ENCODE results near the gene KIRREL3. TPM values are rescaled to one million over a fixed set of nuclear protein-coding genes. Genes with fewer than 3 reads are reported as not detected.

Gene KIRREL3
- polyA plus RNA-seq, 1 experiment, result 2.3 TPM

- no peak overlapping the region for H3K4me3 ChIP-seq (ENCODE audit: low read depth, low read length)
- no peak for DNase-seq (ENCODE audit: low read depth, low spot score)
- ChIA-PET POLR2A (no interaction called here), CTCF (interaction anchor here (0.6 to 1.2 kb wide), 2 partner anchors 31 to 222 kb away, joined by 3 read pairs; no protein-coding TSS in a partner anchor)
- no peaks in the 10 kb centered on the region for H3K27me3 ChIP-seq (ENCODE audit: control insufficient read depth, insufficient read depth, low read length)
- no peak overlapping the region for H3K27ac ChIP-seq (ENCODE audit: low read depth, low read length)
- TF ChIP-seq CTCF (IDR thresholded peaks at IDR 0.05; ENCODE audit: low read depth, low read length), result no peak
- H3K9me3 ChIP-seq (ENCODE audit: control insufficient read depth, insufficient read depth, low read length), result peaks cover 3% of the 10 kb centered on the region
Measured at GRCh38 chr11:126938718-126939117, 61.9 kb downstream of the KIRREL3 start.

DNA sequence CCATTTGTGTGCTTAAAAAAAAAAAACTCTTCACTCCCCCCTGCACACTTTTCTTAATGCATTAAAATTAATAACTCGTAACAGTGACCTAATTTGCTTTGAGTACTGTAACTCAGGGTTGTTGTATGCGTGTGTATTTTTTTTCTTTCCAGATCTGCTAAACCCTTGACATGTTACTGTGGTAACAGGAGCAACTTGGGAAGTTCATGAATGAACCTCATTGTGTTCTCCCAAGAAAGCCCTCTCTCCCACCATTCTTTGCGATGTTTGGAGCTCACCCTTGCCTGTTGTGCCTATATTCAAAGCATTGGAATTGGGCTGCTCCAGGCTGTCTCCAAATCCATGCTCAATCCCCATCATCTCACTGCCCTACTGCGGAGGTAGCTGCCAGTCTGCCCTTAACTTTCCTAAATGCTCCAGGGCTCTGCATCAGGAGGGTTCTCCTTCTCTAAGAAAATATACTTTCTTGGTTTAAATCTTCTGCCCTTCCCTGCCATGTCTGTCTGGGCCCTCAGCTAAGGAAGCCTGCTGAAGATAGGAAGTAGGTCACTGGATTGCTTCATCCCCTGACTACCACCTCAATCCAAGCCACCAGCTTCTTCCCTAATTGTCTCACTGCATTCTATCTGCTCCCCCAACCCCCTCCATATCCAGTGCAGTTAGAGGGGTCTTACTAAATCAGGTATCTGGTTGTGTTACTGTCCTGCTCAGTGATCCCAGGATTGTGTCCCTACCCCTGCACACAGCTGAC is 70.3 kb downstream of the KIRREL3 start:
- Histone ChIP-seq H3K27ac (ENCODE audit: low read depth, low read length) (no peak overlapping the region), H3K9me3 (ENCODE audit: control insufficient read depth, insufficient read depth, low read length) (peaks cover 3% of the 10 kb centered on the region), H3K4me3 (ENCODE audit: low read depth, low read length) (no peak overlapping the region), H3K27me3 (ENCODE audit: control insufficient read depth, insufficient read depth, low read length) (no peaks in the 10 kb centered on the region)
- TF ChIP-seq CTCF (IDR thresholded peaks at IDR 0.05; ENCODE audit: low read depth, low read length), result no peak
- POLR2A ChIA-PET, result no interaction called here
- CTCF ChIA-PET, result interaction anchor here (1.5 to 1.6 kb wide), 2 partner anchors 61 to 214 kb away, joined by 4 to 5 read pairs; no protein-coding TSS in a partner anchor
- DNase-seq (ENCODE audit: low read depth, low spot score), result no peak

DNA sequence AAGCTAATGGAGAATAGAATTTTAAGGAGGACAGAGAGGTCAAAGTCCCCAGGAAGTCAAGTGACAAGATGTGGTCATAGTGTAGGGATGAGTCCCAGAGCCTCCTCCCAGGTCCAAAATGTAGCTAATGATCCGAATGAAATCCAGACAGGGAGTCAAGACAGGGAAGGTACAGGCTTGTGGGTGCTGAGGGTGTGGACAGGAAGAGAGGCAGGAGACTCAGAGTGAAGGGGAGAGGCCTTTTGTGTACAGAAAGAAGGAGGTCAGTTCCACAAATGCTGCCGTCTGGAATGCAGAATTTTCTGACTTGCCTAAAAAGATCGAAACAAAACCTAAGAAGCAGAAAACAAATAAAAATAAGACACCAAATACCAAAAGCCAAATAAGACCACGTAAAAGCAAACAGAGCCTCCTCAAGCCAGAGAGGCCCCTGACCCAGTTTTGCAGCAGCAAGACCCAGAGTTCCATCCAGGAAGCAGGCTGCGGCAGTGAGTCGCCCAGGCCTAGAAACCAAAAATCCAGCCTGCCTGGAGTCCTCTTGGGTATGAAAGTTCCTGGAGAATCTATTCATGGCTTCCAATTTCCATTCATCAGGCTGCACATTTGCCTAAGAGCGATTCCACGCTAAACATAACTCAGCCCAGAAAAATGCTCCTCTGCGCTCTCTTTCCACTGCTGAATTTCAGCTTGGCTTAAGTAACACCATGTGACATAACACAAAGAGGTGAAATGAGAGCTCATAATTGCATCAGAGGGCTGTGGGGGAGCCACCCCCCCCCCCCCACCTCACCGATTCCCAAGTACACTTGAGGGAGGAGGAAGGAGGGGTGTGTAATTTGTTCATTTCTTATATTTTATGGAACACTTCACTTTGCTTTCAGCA is 71.2 kb downstream of the KIRREL3 start:
- Histone ChIP-seq H3K4me3 (ENCODE audit: low read depth, low read length) (no peak overlapping the region), H3K27ac (ENCODE audit: low read depth, low read length) (peak overlapping the region; percentile 81), H3K9me3 (ENCODE audit: control insufficient read depth, insufficient read depth, low read length) (no peaks in the 10 kb centered on the region), H3K27me3 (ENCODE audit: control insufficient read depth, insufficient read depth, low read length) (no peaks in the 10 kb centered on the region)
- DNase-seq (ENCODE audit: low read depth, low spot score), result no peak
- POLR2A ChIA-PET, result interaction anchor here (0.7 kb wide), 1 partner anchor 98 kb away, joined by 4 read pairs; no protein-coding TSS in a partner anchor
- TF ChIP-seq CTCF (IDR thresholded peaks at IDR 0.05; ENCODE audit: low read depth, low read length), result no peak
- CTCF ChIA-PET, result interaction anchor here (1.4 to 2.0 kb wide), 4 partner anchors 61 to 322 kb away, joined by 4 to 5 read pairs (median 5); no protein-coding TSS in a partner anchor

GRCh38 chr11:126927623-126928022 is 72.9 kb downstream of the KIRREL3 start:
- H3K27me3 ChIP-seq (ENCODE audit: control insufficient read depth, insufficient read depth, low read length), result no peaks in the 10 kb centered on the region
- no peak for DNase-seq (ENCODE audit: low read depth, low spot score)
- POLR2A ChIA-PET, result no interaction called here
- CTCF ChIA-PET, result interaction anchor here (1.3 to 2.0 kb wide), 3 partner anchors 20 to 320 kb away, joined by 4 to 6 read pairs (median 5); no protein-coding TSS in a partner anchor
- no peak overlapping the region for H3K27ac ChIP-seq (ENCODE audit: low read depth, low read length)
- no peak for TF ChIP-seq CTCF (IDR thresholded peaks at IDR 0.05; ENCODE audit: low read depth, low read length)
- H3K4me3 ChIP-seq (ENCODE audit: low read depth, low read length), result no peak overlapping the region
- no peaks in the 10 kb centered on the region for H3K9me3 ChIP-seq (ENCODE audit: control insufficient read depth, insufficient read depth, low read length)
